ENCODE results near the gene ABCG4. TPM values are rescaled to one million over a fixed set of nuclear protein-coding genes. Genes with fewer than 3 reads are reported as not detected.

Gene ABCG4
- total and polyA plus RNA-seq, 9 of the 15 experiments (the other 6 are each of a cell fraction or from before 2014, with no cell fraction given), result 0.03 to 0.11 (median 0.07) TPM; not detected in 4

DNA sequence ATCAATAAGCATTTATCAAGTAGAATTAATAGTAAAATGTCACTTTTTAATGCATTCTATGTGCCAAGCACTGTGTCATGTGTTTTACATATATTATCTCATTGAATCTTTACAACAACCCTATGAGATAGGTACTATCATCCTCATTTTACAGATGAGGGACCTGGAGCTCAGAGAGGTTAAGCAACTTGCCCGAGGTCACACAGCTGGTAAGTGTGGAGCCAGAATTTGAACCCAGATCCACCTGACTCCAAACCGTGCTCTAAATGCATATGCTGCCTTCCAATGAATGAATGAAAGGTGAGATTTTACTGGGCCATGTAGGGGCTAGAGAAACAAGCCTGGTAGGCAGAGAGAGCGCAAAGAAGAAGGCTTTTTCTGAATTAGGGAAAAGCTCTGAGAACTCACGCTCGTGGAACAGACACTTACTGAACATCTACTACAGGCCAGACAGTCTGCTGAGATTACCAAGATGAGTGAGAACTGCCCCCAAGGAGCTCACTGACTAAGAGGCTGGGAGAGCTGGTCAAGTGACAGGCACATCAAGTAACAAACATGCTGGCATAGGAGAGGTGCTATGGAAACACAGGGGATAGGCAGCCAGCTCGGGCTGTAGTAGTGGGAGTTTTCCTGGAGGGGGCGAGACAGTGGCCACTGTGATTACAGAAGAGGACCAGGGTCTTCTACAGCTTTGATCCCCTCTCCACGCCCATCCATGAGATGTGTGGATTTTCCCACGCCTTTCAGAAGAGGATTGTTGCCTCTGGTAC lies 4.4 kb downstream of the ABCG4 start:
- H3K4me1 ChIP-seq (replicated peaks in 1 of 2; ENCODE audit: control insufficient read depth in 2 of 2, insufficient read depth in 2 of 2, low read length in 2 of 2), result peaks cover 19 to 33% of the 10 kb centered on the region in 2 experiments; a peak in 4 of 5 replicates
- no peaks in the 10 kb centered on the region for H3K79me2 ChIP-seq (ENCODE audit: control insufficient read depth, insufficient read depth, low read length)
- intact Hi-C loops (cut with micrococcal nuclease), result no loop called here
- FAIRE-seq (no peak), DNase-seq (ENCODE audit: extremely low read depth in 1 of 4, low spot score in 3 of 4) (no peak), ATAC-seq (0 out of 3 replicates have a peak, but pooled peaks have one; percentile 7)
- in situ Hi-C loops (cut with MboI), result no loop called here
- ChIA-PET POLR2A (interaction anchor here (0.5 to 1.1 kb wide), 6 partner anchors 10 to 98 kb away, joined by 3 to 5 read pairs (median 4); no protein-coding TSS in a partner anchor), CTCF (ENCODE audit: low intra/inter-chr PET ratio) (interaction anchor here (0.6 to 0.7 kb wide), 2 partner anchors 45 to 344 kb away, joined by 3 read pairs; no protein-coding TSS in a partner anchor)
- H3K4me2 ChIP-seq (ENCODE audit: insufficient read depth, low read length), result no peak overlapping the region
- no peak overlapping the region for H2AFZ ChIP-seq (ENCODE audit: low read depth, low read length)
- H3K27me3 ChIP-seq (ENCODE audit: control insufficient read depth in 2 of 2, insufficient read depth in 2 of 2, low read length in 2 of 2), result peaks cover 4 to 19% of the 10 kb centered on the region in 2 experiments; a peak in 4 of 5 replicates
- H3K9me1 ChIP-seq (ENCODE audit: control insufficient read depth, insufficient read depth, low read length), result no peaks in the 10 kb centered on the region
- no peak overlapping the region for H3K27ac ChIP-seq (ENCODE audit: extremely low read depth, low read depth, low read length)
- 18% methylated on average over 9 of the region's 9 CpGs for WGBS (ENCODE audit: insufficient coverage, low coverage, missing lambda C conversion rate)
- H3K4me3 ChIP-seq, result no peak overlapping the region
- H3K9me3 ChIP-seq (replicated peaks; ENCODE audit: control insufficient read depth, insufficient read depth, low read depth, low read length), result no peaks in the 10 kb centered on the region
- no peaks in the 10 kb centered on the region; the same call in 1 of the 2 replicates for H4K20me1 ChIP-seq (replicated peaks; ENCODE audit: control insufficient read depth, insufficient read depth, low read length)
- H3K36me3 ChIP-seq (ENCODE audit: control insufficient read depth, insufficient read depth, low read length), result no peaks in the 10 kb centered on the region
- no peak overlapping the region for H3K9ac ChIP-seq (ENCODE audit: insufficient read depth in 1 of 2, low read depth in 2 of 2, low read length in 2 of 2)
- no TSS peak for BruUV-seq (replicated peaks)
- TF ChIP-seq SPI1 (IDR thresholded peaks at IDR 0.05; ENCODE audit: borderline replicate concordance, low read depth, low read length), result no peak
- no peak for TF ChIP-seq SRF (CRISPR knock-in tag; IDR thresholded peaks at IDR 0.05)
- TF ChIP-seq RBBP5 (IDR thresholded peaks at IDR 0.05; ENCODE audit: borderline replicate concordance, insufficient read depth, low read length, poor library complexity, severe bottlenecking), result no peak
- no peak for TF ChIP-seq EP300 (IDR thresholded peaks at IDR 0.05; ENCODE audit: low read length)
- no peak for TF ChIP-seq MAFF (IDR thresholded peaks at IDR 0.05; ENCODE audit: low read length)
- no peak for TF ChIP-seq SIX5 (IDR thresholded peaks at IDR 0.05; ENCODE audit: borderline replicate concordance in 1 of 2, insufficient read depth in 1 of 2, low read depth in 1 of 2, low read length in 2 of 2)
- TF ChIP-seq, protein P1, sequence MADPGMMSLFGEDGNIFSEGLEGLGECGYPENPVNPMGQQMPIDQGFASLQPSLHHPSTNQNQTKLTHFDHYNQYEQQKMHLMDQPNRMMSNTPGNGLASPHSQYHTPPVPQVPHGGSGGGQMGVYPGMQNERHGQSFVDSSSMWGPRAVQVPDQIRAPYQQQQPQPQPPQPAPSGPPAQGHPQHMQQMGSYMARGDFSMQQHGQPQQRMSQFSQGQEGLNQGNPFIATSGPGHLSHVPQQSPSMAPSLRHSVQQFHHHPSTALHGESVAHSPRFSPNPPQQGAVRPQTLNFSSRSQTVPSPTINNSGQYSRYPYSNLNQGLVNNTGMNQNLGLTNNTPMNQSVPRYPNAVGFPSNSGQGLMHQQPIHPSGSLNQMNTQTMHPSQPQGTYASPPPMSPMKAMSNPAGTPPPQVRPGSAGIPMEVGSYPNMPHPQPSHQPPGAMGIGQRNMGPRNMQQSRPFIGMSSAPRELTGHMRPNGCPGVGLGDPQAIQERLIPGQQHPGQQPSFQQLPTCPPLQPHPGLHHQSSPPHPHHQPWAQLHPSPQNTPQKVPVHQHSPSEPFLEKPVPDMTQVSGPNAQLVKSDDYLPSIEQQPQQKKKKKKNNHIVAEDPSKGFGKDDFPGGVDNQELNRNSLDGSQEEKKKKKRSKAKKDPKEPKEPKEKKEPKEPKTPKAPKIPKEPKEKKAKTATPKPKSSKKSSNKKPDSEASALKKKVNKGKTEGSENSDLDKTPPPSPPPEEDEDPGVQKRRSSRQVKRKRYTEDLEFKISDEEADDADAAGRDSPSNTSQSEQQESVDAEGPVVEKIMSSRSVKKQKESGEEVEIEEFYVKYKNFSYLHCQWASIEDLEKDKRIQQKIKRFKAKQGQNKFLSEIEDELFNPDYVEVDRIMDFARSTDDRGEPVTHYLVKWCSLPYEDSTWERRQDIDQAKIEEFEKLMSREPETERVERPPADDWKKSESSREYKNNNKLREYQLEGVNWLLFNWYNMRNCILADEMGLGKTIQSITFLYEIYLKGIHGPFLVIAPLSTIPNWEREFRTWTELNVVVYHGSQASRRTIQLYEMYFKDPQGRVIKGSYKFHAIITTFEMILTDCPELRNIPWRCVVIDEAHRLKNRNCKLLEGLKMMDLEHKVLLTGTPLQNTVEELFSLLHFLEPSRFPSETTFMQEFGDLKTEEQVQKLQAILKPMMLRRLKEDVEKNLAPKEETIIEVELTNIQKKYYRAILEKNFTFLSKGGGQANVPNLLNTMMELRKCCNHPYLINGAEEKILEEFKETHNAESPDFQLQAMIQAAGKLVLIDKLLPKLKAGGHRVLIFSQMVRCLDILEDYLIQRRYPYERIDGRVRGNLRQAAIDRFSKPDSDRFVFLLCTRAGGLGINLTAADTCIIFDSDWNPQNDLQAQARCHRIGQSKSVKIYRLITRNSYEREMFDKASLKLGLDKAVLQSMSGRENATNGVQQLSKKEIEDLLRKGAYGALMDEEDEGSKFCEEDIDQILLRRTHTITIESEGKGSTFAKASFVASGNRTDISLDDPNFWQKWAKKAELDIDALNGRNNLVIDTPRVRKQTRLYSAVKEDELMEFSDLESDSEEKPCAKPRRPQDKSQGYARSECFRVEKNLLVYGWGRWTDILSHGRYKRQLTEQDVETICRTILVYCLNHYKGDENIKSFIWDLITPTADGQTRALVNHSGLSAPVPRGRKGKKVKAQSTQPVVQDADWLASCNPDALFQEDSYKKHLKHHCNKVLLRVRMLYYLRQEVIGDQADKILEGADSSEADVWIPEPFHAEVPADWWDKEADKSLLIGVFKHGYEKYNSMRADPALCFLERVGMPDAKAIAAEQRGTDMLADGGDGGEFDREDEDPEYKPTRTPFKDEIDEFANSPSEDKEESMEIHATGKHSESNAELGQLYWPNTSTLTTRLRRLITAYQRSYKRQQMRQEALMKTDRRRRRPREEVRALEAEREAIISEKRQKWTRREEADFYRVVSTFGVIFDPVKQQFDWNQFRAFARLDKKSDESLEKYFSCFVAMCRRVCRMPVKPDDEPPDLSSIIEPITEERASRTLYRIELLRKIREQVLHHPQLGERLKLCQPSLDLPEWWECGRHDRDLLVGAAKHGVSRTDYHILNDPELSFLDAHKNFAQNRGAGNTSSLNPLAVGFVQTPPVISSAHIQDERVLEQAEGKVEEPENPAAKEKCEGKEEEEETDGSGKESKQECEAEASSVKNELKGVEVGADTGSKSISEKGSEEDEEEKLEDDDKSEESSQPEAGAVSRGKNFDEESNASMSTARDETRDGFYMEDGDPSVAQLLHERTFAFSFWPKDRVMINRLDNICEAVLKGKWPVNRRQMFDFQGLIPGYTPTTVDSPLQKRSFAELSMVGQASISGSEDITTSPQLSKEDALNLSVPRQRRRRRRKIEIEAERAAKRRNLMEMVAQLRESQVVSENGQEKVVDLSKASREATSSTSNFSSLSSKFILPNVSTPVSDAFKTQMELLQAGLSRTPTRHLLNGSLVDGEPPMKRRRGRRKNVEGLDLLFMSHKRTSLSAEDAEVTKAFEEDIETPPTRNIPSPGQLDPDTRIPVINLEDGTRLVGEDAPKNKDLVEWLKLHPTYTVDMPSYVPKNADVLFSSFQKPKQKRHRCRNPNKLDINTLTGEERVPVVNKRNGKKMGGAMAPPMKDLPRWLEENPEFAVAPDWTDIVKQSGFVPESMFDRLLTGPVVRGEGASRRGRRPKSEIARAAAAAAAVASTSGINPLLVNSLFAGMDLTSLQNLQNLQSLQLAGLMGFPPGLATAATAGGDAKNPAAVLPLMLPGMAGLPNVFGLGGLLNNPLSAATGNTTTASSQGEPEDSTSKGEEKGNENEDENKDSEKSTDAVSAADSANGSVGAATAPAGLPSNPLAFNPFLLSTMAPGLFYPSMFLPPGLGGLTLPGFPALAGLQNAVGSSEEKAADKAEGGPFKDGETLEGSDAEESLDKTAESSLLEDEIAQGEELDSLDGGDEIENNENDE (IDR thresholded peaks at IDR 0.05; ENCODE audit: low read depth, low read length), result no peak
- TF ChIP-seq MCM5 (IDR thresholded peaks at IDR 0.05; ENCODE audit: low read depth), result no peak
- TF ChIP-seq ZKSCAN1 (IDR thresholded peaks at IDR 0.05; ENCODE audit: low read depth, low read length), result no peak
- no peak for TF ChIP-seq ZNF232 (CRISPR knock-in tag; IDR thresholded peaks at IDR 0.05)
